DLD1 (cell line): ENCODE measurements around the gene EPSTI1.
"Not testable (repeated sequence)": the region's sequence is repeated elsewhere in the genome, so short reads cannot be mapped to it uniquely, and the experiment has no call there.

Experiments used
- in situ Hi-C: cut with HindIII; loops from 2 replicates; pipeline ENCODE4 v1.10.0; 2017; ENCODE audit warnings: low sequenced_read_pairs

The EPSTI1 gene

DNA sequence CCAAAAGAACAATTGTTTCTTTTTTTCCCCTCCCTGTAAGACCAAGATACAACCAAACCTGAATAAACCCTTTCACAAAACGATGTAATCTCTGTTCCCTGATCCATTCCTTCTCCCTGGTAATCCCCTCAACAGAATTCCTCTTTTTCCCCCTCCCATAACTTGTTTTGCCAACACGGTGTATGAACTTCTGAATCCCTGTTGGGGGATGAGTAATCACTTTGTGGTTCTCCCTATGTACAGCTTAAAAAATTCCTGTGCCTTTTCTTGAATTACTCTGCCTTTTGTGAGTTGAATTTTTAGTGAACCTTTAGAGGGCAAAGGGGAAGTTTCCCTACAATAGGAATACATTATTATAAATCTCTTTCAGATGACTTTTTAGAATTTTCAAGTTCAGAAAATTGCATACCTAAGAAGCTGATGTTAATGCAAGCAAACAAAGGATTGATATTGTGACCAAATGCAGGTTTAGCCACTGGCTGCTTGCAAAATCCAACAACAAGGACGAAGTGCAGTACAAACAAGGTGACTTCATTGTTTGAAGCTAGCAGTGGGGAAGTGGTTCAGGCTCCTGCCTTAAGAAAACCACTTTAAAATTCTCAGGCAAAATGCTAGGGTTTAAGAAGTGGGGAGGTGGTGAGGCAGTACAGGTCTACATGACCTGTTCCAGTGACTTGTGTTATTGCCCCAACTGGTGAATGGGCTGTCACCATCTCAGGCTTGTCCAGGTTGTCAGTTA is 15.0 kb upstream of the EPSTI1 start:
- in situ Hi-C loops: no loop called here

GRCh38 chr13:43005460-43006236 is 13.6 kb upstream of the EPSTI1 start:
- in situ Hi-C loops: no loop called here

- in situ Hi-C loops: no loop called here
These were observed 11.7 kb upstream of the EPSTI1 start for GRCh38 chr13:43003729-43004128.

DNA sequence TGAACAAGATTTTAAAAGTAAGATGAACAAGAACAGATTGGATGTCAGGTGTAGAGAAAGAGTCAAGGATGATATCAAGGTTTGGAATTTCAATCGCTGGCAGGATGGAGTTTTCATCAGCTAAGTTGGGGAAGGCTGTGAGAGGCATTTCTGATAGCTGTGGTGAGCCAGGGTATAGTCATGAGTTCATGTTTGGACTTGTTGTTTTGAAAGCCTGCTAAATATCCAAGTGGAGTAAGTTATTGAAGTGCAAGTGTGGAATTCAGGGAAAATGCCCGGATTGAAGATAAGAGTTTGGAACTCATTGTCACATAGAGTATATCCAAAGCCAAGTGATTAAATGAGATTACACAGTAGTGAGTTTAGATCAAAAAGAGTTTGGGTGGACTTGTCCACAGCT is 11.0 kb upstream of the EPSTI1 start:
- in situ Hi-C loops: no loop called here

- in situ Hi-C loops: no loop called here
These were observed 10.0 kb upstream of the EPSTI1 start for GRCh38 chr13:43002021-43002420.

GRCh38 chr13:43000676-43001075 is 8.6 kb upstream of the EPSTI1 start:
- in situ Hi-C loops: no loop called here

DNA sequence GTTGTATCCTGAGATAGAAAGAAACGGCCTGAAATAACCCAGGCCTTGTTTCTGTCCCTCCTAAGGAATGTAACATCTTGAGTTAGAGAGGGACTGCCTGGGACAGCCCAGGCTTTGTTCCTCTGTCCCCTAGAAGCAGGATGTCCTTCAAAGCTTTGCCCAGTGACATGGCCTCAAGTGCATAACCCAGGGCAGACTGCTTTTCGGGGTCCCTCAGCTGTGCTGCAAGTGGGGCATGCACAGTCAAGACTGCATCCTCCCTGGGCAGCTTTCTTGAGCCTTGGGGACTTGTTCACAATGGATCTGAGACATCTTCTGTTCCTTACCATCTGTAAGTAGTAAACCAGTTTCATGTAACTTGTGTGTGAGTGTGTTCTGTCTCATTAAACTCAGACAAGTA is 7.5 kb upstream of the EPSTI1 start:
- in situ Hi-C loops: no loop called here

DNA sequence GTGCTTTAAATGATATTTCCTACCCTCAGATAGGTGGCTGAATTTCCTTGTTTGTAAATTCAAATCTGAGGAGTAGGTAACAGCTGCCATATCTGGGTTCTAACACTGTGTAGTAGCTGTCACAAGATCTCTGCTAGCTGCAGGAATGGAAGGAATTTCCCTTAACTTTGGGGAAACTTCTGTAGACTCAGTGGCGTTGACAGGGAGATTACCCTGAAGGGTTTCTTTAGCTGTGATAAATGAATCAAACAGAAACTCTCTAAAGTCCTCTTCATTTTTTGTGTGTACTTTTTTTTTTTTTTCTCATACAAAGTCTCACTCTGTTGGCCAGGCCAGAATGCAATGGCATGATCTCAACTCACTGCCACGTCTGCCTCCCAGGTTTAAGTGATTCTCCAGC is 5.3 kb upstream of the EPSTI1 start:
- in situ Hi-C loops: no loop called here

- in situ Hi-C loops: no loop called here
These were observed 4.5 kb upstream of the EPSTI1 start for GRCh38 chr13:42996584-42996983.

DNA sequence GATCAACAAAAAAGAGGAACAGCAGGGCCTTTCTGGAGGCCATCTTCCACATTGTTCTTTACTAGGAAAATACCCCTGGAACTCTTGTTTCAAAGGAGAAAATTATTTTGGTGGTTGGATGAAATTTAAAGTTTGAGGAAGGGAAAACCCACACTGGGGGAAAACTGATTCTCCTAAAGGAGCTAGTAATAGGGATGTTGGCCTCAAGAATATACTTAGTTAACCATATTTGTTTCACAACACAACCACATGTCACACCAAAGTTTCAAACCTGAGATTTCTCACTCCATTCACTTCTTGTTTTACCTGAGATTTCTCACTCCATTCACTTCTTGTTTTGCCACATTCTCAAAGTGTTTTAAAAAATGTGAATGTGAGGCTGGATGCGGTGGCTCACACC is 2.8 kb upstream of the EPSTI1 start:
- in situ Hi-C loops: no loop called here

- in situ Hi-C loops: no loop called here
These were observed 702 bp upstream of the EPSTI1 start for GRCh38 chr13:42992764-42993122.

DNA sequence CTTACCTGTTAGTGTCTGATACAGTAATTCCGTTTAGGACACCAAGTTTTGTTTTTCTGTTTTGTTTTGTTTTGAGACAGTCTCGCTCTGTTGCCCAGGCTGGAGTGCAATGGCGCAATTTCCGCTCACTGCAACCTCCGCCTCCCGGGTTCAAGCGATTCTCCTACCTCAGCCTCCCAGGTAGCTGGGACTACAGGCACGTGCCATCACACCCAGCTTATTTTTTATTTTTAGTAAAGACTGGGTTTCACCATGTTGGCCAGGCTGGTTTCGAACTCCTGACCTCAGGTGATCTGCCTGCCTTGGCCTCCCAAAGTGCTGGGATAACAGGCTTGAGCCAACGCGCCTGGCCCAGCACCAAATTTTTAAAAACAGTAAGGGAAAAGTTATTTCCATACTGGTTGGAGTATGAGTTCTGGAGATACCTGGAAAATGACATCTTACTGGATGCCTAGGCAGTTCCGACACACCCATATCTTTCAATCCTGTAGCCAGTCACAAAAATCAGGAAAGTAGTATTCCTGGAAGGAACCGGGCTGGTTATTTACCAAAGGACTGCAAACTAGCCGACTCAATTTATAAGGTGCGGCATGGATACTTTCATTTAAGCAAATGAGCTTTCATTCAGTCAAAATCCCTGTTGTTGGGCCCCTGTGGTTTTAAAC is 676 bp downstream of the EPSTI1 start:
- in situ Hi-C loops: not testable (repeated sequence)

DNA sequence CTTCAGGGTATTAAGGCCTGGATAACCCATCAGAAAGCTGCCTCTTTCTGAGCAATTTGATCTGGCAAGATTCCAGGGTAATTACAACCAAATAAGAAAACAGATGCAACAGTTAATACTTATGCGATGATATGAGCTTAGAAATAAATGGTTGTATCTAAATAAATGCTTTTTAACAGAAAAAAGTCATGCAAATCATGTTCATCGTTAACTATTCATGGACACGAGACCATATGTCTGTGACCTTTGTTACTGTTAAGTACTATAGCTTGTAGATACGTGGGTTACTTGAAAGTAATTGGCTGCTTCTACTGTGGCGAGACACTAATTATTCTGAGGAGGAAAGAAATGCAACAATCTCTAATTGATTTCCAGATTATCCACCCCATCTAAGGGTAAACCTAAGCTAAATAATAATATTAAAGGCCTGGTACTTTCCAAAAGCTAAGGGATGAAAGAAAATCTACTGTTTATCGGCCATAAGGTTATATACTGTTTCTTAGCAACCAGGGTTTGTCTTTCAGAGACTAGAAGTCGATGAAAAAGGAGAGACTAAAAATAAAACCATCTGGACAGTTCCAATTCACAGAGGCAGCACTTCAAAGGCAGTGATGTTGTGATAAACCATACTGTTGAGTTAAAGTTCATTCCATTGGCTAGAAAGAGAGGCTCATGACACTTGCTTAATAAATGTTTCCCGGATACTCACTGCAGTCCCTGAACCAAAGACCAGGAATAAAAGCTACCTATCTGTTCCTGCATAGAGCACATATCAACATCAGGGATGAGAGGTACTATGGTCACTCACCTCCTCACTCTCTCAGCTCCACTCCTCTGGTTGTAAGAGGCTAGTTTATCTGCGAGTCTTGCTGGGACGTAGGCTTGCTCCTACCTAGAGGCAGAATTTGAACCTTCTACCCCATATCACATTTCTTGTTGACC is 1.5 kb downstream of the EPSTI1 start:
- in situ Hi-C loops: no loop called here

DNA sequence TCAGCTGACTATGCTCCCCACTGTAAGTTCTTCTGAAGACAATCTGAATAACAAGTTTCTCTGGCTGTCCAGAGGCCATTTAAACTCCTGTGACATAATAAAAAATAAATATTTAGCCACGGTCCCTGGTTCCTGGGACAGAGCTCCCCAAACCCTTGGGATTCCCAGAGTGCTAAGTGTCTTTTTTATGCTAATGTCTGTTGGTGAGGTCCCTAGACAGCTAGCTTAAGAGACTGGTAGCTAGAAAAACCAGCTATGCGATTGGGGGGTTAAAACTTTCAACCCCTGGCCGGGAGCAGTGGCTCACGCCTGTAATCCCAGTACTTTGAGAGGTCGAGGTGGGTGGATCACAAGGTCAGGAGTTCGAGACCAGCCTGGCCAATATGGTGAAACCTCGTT is 5.9 kb downstream of the EPSTI1 start:
- in situ Hi-C loops: loop anchor here (10.0 kb wide), 1 partner anchor 59 kb away; no protein-coding TSS in a partner anchor

DNA sequence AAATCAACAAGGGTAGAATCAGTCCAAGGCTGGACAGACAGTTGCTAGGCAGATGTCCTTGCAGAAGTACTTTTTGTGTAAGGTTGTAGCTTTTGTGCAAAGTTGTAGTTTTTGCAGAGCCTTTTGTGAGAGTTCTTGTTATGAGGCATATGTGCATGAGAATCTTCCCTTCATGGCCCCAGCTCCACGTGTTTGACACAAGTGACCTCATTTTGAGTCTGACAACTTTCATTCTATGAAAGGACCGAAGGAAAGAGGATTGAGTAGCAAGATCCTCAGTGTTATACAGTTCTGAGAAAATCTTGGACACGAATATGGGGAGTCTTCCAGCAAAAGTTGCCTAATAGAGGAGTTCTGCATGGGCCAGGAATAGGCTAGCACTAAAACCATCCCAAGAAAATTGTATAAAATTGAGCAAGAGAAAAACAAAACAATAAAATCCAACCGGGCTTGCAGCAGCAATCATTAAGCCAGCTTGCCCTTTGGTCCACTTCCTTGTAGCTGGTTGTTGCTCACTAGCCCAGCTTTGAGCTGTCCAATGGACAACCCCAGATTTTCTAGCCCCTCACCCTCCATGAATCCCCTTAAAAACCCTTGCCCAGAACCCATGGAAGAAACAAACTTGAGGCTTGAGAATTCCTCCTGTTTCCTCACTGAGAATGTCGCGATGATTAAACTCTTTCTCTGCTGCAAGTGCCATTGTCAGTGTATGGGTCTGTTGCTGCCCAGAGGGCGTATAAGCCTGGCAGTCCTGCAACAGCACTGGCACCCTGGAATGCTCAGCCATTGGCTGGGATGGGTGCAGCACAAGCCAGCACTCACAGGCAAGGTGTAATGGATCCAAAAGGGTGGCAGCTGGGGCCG is 6.5 kb downstream of the EPSTI1 start:
- in situ Hi-C loops: loop anchor here (10.0 kb wide), 1 partner anchor 59 kb away; no protein-coding TSS in a partner anchor

DNA sequence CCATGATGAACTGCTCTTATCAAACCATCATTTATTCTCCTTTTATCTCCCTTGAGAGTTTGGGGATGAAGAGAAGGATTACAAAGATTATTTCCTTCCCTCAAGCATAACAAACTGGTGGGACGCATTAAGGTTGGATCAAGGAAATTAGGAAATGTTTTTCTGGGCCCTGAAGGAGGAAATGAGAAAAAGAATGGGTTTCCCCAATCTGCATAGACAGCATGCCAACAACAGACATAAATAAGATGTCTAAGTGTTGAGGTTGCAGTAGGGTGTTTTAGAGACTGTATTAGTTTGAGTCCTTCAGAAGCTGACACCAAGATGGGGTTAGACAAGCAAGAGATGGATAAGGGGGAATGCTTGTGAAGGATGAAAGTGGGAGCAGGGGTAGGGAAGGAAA is 7.3 kb downstream of the EPSTI1 start:
- in situ Hi-C loops: loop anchor here (10.0 kb wide), 1 partner anchor 60 kb away; no protein-coding TSS in a partner anchor

GRCh38 chr13:42984026-42984425 is 8.0 kb downstream of the EPSTI1 start:
- in situ Hi-C loops: loop anchor here (10.0 kb wide), 1 partner anchor 61 kb away; no protein-coding TSS in a partner anchor

DNA sequence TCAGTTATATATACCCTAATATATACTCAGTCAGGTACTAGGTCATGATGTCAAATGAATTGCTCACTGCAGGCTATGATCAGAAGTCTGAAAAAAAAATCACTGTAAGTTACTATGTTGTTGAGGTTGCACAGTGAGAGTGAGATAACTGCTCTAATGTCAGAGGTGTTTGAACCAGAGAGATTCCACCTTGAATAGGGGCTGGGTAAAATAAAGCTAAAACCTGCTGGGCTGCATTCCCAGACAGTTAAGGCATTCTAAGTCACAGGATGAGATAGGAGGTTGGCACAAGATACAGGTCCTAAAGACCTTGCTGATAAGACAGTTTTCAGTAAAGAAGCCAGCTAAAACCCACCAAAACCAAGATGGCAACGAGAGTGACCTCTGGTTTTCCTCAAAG is 10.2 kb downstream of the EPSTI1 start:
- in situ Hi-C loops: loop anchor here (10.0 kb wide), 1 partner anchor 63 kb away; no protein-coding TSS in a partner anchor

- in situ Hi-C loops: loop anchor here (10.0 kb wide), 1 partner anchor 63 kb away; no protein-coding TSS in a partner anchor
These were observed 10.7 kb downstream of the EPSTI1 start for GRCh38 chr13:42981317-42981716.
